ENCODE measurements around the gene GLIPR1L2.

- TF ChIP-seq CTCF (IDR thresholded peaks at IDR 0.05; ENCODE audit: low read depth, low read length, poor library complexity, severe bottlenecking), result no peak
- no peak for TF ChIP-seq EZH2phosphoT487 (IDR thresholded peaks at IDR 0.05; ENCODE audit: borderline replicate concordance, low read length)
Measured at GRCh38 chr12:75444429-75445136, 53.7 kb downstream of the GLIPR1L2 start.

All from DOHH2 (cell line).